ENCODE data around the gene IGF1R.

GRCh38 chr15:98812716-98813446, 164.5 kb downstream of the IGF1R start:
- TF ChIP-seq, protein P1, sequence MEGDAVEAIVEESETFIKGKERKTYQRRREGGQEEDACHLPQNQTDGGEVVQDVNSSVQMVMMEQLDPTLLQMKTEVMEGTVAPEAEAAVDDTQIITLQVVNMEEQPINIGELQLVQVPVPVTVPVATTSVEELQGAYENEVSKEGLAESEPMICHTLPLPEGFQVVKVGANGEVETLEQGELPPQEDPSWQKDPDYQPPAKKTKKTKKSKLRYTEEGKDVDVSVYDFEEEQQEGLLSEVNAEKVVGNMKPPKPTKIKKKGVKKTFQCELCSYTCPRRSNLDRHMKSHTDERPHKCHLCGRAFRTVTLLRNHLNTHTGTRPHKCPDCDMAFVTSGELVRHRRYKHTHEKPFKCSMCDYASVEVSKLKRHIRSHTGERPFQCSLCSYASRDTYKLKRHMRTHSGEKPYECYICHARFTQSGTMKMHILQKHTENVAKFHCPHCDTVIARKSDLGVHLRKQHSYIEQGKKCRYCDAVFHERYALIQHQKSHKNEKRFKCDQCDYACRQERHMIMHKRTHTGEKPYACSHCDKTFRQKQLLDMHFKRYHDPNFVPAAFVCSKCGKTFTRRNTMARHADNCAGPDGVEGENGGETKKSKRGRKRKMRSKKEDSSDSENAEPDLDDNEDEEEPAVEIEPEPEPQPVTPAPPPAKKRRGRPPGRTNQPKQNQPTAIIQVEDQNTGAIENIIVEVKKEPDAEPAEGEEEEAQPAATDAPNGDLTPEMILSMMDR (conservative IDR thresholded peaks at IDR 0.05), result no peak
- TF ChIP-seq ZFX (IDR thresholded peaks at IDR 0.05), result no peak
